Right atrium auricular region (tissue), 2 donors: ENCODE measurements around the gene INHBB. TPM values are rescaled to one million over a fixed set of nuclear protein-coding genes. Genes with fewer than 3 reads are reported as not detected.

Experiments used
- DNase-seq: peaks from one replicate; pipeline ENCODE4 v3.0.0-alpha.2; 2019; ENCODE audit warnings: low spot score
- H3K27ac ChIP-seq, 2 donors: fragments of 200-600 bp; sonication (generic); 1 replicate in 1 of 2; 2 replicates in 1 of 2; pipeline ENCODE4 v1.5.1; 2016 to 2019
- H3K27me3 ChIP-seq, 2 donors: fragments of 200-600 bp; sonication (generic); one replicate each; pipeline versions ENCODE4 v1.5.1 to v1.6.0; 2017 to 2019
- H3K36me3 ChIP-seq: fragments of 200-600 bp; sonication (generic); one replicate; pipeline ENCODE4 v1.5.1; 2016
- H3K4me1 ChIP-seq, 2 donors: fragments of 200-600 bp; sonication (generic); one replicate each; pipeline versions ENCODE4 v1.5.1 to v1.6.0; 2017 to 2019
- H3K4me3 ChIP-seq, 2 donors: fragments of 200-600 bp; sonication (generic); 1 replicate in 1 of 2; 2 replicates in 1 of 2; pipeline ENCODE4 v1.5.1; 2017 to 2019; ENCODE audit warnings: mild to moderate bottlenecking in 1 of 2, moderate library complexity in 1 of 2
- H3K9me3 ChIP-seq, 2 donors: fragments of 200-600 bp; sonication (generic); one replicate each; pipeline ENCODE4 v1.5.1; 2019
- total RNA-seq, 2 donors: library from RNA; depleted of rRNA; stranded (reverse); fragments of >200 nt; gene quantifications; one replicate each; pipeline ENCODE4 v1.1.0, GENCODE V29; 2016
- TF ChIP-seq, protein P1 (sequence below), 2 donors: fragments of 200-600 bp; sonication (generic); IDR thresholded peaks; one replicate each; pipeline ENCODE4 v1.5.1; 2019; ENCODE audit warnings: antibody characterized with exemption in 2 of 2

The INHBB gene
- total RNA-seq, 2 donors from 2014 or later, result 0.74 to 5.9 TPM

DNA sequence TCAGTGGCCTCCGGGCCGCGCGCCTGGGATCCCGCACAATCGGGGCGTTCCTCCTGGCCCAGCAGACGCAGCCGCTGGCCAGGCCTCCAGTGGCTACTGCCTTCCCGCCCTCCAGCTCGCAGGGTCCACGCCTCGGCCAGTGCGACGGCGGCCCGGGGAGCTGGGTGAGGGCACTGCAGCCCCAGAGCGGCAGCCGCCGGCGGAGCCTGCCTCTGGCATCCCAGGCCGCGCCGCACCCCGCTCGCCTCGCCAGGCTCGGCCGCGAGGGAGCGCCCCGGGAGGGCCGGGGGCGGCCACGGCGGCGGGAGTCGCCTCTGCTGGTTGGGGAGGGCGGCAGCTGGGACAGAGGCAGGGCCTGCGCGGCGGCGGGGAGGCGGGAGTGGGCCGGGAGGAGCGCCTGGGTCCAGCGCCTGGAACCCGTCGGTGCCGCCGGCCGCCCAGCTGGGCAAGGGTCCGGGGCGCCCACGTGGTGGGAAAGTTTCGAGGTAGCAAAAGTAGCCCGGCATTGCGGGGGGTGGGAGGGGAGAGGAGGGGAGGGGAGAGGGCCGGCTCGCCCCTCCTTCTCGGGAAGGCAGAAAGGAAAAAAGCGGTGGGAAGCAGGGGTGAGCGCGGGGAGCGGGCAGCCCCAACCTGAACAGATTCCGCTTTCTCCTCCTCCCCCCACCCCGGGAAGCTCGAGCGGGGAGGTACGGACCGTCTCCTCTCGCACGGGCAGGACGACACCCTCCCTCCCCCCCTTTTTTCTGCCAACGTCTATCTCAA, 1.5 kb upstream of the INHBB start:
- Histone ChIP-seq H3K4me3 (peak overlapping the region; percentile 38 to 55), H3K36me3 (no peaks in the 10 kb centered on the region), H3K4me1 (peaks cover 0 to 40% of the 10 kb centered on the region in 2 donors), H3K27me3 (peaks cover 0 to 32% of the 10 kb centered on the region in 2 donors), H3K9me3 (no peaks in the 10 kb centered on the region), H3K27ac (peak overlapping the region; percentile 33 to 64)
- TF ChIP-seq, protein P1, sequence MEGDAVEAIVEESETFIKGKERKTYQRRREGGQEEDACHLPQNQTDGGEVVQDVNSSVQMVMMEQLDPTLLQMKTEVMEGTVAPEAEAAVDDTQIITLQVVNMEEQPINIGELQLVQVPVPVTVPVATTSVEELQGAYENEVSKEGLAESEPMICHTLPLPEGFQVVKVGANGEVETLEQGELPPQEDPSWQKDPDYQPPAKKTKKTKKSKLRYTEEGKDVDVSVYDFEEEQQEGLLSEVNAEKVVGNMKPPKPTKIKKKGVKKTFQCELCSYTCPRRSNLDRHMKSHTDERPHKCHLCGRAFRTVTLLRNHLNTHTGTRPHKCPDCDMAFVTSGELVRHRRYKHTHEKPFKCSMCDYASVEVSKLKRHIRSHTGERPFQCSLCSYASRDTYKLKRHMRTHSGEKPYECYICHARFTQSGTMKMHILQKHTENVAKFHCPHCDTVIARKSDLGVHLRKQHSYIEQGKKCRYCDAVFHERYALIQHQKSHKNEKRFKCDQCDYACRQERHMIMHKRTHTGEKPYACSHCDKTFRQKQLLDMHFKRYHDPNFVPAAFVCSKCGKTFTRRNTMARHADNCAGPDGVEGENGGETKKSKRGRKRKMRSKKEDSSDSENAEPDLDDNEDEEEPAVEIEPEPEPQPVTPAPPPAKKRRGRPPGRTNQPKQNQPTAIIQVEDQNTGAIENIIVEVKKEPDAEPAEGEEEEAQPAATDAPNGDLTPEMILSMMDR (IDR thresholded peaks at IDR 0.05), result no peak
- no peak for DNase-seq

DNA sequence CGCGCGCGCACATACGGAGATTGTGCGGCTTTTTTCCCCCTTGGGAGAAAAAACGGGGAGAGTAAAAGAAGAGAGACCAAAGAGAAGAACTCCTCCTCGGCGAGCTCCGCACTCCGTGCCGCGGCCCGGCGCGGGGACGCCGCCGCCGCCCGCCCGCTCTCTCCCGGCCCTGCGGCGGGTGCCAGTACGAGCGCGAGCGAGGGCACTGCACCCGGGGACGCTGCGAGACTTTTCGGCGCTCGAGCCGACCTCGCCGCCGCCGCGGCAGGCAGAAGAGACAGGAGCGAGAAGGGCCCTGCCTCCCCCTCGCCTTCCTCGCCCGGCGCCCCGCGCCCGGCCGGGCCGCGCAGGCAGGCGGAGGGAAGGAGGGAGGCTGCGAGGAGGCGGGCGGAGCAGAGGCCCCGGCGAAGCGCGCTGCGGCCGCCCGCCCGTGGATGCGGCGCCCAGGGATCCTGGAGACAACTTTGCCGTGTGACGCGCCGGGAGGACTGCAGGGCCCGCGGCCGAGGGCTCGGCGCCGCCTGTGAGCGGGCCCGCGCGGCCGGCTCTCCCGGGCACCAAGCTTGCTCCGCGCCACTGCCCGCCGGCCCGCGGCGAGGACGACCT, 857 bp upstream of the INHBB start:
- H3K27ac ChIP-seq, result peak overlapping the region; percentile 33 to 64
- peak overlapping the region; percentile 38 to 55 for H3K4me3 ChIP-seq
- peaks cover 0 to 40% of the 10 kb centered on the region in 2 donors for H3K4me1 ChIP-seq
- TF ChIP-seq, protein P1 (IDR thresholded peaks at IDR 0.05), result no peak
- no peak for DNase-seq
- H3K36me3 ChIP-seq, result no peaks in the 10 kb centered on the region
- H3K9me3 ChIP-seq, result no peaks in the 10 kb centered on the region
- peaks cover 0 to 32% of the 10 kb centered on the region in 2 donors for H3K27me3 ChIP-seq

DNA sequence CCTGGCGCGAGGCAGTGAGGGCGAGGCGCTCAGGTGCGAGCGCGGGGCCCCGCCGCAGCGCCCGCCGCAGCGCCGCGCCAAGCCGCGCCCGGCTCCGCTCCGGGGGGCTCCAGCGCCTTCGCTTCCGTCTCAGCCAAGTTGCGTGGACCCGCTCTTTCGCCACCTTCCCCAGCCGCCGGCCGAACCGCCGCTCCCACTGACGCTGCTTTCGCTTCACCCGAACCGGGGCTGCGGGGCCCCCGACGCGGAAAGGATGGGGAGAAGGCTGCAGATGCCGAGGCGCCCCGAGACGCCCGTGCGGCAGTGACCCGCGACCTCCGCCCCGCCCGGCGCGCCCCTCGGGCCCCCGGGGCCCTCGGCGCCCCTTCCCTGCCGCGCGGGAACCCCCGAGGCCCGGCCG, 328 bp upstream of the INHBB start:
- DNase-seq, result no peak
- no peaks in the 10 kb centered on the region for H3K9me3 ChIP-seq
- H3K36me3 ChIP-seq, result no peaks in the 10 kb centered on the region
- H3K27me3 ChIP-seq, result peaks cover 0 to 32% of the 10 kb centered on the region in 2 donors
- peaks cover 0 to 40% of the 10 kb centered on the region in 2 donors for H3K4me1 ChIP-seq
- no peak overlapping the region for H3K27ac ChIP-seq
- TF ChIP-seq, protein P1 (IDR thresholded peaks at IDR 0.05), result no peak
- peak overlapping the region; percentile 38 to 55 for H3K4me3 ChIP-seq

DNA sequence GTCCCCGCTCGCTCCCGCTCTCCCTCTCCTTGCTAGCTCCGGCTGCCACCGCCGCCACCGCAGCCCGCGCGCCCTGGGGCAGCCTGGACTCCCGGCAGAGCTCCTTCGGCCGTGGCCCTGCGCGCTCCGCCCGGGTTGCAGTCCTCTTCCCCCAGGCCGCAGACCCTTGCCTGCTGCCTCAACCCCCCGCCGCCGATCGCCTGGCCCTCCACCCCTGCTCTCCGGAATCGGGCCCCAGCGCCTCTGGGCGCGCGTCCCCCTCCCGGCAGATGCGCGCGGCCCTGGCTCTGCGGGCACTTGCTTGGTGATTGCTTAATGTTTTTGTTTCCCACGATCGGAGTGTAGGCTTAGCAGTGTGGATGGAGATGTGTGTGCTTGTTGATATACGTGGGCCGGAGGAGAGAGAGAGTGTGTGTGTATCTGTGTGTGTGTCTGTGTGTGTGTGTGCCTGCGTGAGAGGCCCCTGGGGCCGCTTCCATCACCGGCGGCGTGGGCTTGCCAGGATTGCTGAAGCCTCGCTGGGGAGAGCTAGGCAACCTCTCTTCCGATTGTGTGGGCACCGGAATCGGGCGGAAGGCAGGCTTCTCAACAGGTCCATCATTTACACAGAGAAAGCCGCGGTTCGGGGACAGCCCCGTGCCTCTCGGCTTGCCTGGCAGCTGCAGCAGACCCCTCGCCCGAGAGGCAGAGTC, 877 bp downstream of the INHBB start:
- Histone ChIP-seq H3K27ac (no peak overlapping the region), H3K4me3 (peak overlapping the region; percentile 22 to 45), H3K9me3 (no peaks in the 10 kb centered on the region), H3K4me1 (peaks cover 0 to 40% of the 10 kb centered on the region in 2 donors), H3K36me3 (no peaks in the 10 kb centered on the region), H3K27me3 (peaks cover 0 to 32% of the 10 kb centered on the region in 2 donors)
- no peak for DNase-seq
- TF ChIP-seq, protein P1 (IDR thresholded peaks at IDR 0.05), result no peak

DNA sequence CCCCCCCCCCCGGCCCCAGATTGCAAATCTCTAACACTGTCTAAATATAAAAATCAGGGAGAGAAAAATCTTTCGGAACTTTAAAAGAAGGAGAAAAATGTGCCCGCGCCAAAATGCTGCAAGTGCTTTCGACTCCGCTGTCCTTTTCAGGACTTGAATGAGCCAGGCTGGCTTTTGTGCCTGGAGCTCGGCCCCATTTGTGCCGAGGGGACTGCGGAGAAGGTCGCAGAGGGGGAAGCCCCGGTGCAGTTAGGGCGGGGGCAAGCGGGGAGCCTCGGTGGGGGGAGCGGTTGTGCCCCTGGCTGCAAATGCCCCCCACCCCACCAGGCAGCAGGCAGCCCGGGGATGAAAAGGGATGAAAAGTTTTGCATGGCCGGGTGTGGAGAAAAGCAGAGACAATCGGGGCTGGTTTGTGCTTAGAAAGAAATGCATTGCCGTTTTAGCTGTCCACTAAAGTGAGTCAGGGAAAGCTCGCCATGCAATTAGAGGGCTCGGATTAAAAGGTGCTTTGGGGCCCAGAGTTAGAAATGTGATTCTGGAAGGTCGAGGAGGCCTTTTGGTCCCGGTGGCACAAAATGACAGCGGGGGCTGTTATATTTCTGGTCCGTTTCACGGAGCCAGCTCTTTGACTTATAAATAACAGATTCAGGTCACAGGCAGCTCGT, 1.6 kb downstream of the INHBB start:
- Histone ChIP-seq H3K9me3 (no peaks in the 10 kb centered on the region), H3K27me3 (peaks cover 0 to 27% of the 10 kb centered on the region in 2 donors), H3K4me3 (peak overlapping the region; percentile 22 to 45), H3K36me3 (no peaks in the 10 kb centered on the region), H3K4me1 (peaks cover 0 to 40% of the 10 kb centered on the region in 2 donors), H3K27ac (no peak overlapping the region)
- TF ChIP-seq, protein P1 (IDR thresholded peaks at IDR 0.05), result no peak
- no peak for DNase-seq
